ENCODE results near the gene EPHA6.

DNA sequence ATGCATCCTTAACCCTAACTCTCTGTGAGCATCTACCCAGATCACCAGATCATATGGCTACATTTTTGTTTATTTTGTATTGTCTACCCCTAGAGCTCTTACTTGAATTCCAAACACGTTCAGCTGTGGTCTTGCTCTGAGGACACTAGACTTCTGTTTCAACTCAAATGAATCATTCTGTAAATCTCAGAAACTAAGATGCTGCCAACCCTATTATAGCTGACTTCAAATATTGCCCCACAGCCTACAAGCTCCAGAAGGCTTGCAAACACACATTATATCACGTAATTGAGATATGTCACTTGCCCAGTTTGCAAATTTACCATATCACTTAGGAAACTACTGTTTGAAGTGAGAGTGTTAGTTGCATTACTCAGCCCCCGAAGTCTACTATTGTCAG is 524.0 kb downstream of the EPHA6 start:
- no peak for TF ChIP-seq EZH2 (IDR thresholded peaks at IDR 0.05; ENCODE audit: low read depth)
- TF ChIP-seq, protein P1, sequence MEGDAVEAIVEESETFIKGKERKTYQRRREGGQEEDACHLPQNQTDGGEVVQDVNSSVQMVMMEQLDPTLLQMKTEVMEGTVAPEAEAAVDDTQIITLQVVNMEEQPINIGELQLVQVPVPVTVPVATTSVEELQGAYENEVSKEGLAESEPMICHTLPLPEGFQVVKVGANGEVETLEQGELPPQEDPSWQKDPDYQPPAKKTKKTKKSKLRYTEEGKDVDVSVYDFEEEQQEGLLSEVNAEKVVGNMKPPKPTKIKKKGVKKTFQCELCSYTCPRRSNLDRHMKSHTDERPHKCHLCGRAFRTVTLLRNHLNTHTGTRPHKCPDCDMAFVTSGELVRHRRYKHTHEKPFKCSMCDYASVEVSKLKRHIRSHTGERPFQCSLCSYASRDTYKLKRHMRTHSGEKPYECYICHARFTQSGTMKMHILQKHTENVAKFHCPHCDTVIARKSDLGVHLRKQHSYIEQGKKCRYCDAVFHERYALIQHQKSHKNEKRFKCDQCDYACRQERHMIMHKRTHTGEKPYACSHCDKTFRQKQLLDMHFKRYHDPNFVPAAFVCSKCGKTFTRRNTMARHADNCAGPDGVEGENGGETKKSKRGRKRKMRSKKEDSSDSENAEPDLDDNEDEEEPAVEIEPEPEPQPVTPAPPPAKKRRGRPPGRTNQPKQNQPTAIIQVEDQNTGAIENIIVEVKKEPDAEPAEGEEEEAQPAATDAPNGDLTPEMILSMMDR (conservative IDR thresholded peaks at IDR 0.05): no peak
